Liver (tissue), 9 donors: ENCODE results near the gene BCAR1. TPM values are rescaled to one million over a fixed set of nuclear protein-coding genes. Genes with fewer than 3 reads are reported as not detected.

Source experiments
- DNase-seq: peaks from one replicate; pipeline ENCODE4 v3.0.0-alpha.2; 2017; ENCODE audit warnings: low spot score
- H3K27ac ChIP-seq, 2 donors: one replicate each; pipeline ENCODE4 v1.7.0; 2013; ENCODE audit warnings: inconsistent platforms in 2 of 2, low read length in 2 of 2, control low read depth in 1 of 2, low read depth in 1 of 2, mild to moderate bottlenecking in 1 of 2
- H3K27me3 ChIP-seq, 4 donors: one replicate each; pipeline versions ENCODE4 v1.6.1 to v1.7.0; 2013; ENCODE audit warnings: low read length in 3 of 4, inconsistent platforms in 1 of 4, mild to moderate bottlenecking in 1 of 4, moderate library complexity in 1 of 4; ENCODE audit not compliant: control insufficient read depth in 4 of 4, insufficient read depth in 4 of 4
- H3K36me3 ChIP-seq, 4 donors: one replicate each; pipeline versions ENCODE4 v1.6.1 to v1.7.0; 2013; ENCODE audit warnings: low read length in 3 of 4, mild to moderate bottlenecking in 3 of 4, low read depth in 1 of 4, moderate library complexity in 1 of 4; ENCODE audit not compliant: control insufficient read depth in 4 of 4, insufficient read depth in 3 of 4
- H3K4me1 ChIP-seq, 4 donors: one replicate each; pipeline versions ENCODE4 v1.6.1 to v1.7.0; 2013; ENCODE audit warnings: low read length in 3 of 4, mild to moderate bottlenecking in 3 of 4, moderate library complexity in 1 of 4; ENCODE audit not compliant: control insufficient read depth in 4 of 4, insufficient read depth in 4 of 4
- H3K4me3 ChIP-seq, 3 donors: one replicate each; pipeline versions ENCODE4 v1.6.1 to v1.7.0; 2013; ENCODE audit warnings: low read length in 3 of 3, control low read depth in 1 of 3, low read depth in 1 of 3, mild to moderate bottlenecking in 1 of 3
- H3K9ac ChIP-seq, 2 donors: one replicate each; pipeline ENCODE4 v1.7.0; 2013; ENCODE audit warnings: low read length in 2 of 2, mild to moderate bottlenecking in 2 of 2, moderate library complexity in 2 of 2, control low read depth in 1 of 2, low read depth in 1 of 2
- H3K9me3 ChIP-seq, 4 donors: one replicate each; pipeline versions ENCODE4 v1.6.1 to v1.7.0; 2013; ENCODE audit warnings: low read length in 3 of 4; ENCODE audit not compliant: control insufficient read depth in 4 of 4
- EGR1 ChIP-seq, 2 donors: IDR thresholded peaks; 2 replicates each; pipeline ENCODE4 v1.6.1; 2016 to 2018; ENCODE audit warnings: antibody characterized with exemption in 2 of 2, low read depth in 2 of 2
- FOXA1 ChIP-seq: IDR thresholded peaks from 2 replicates; pipeline ENCODE4 v1.6.1; 2016; ENCODE audit warnings: antibody characterized with exemption
- FOXA2 ChIP-seq: IDR thresholded peaks from 2 replicates; pipeline ENCODE4 v1.6.1; 2016; ENCODE audit warnings: antibody characterized with exemption
- HNF4A ChIP-seq, 2 donors: conservative IDR thresholded peaks; 2 replicates each; pipeline ENCODE4 v1.6.1; 2016; ENCODE audit warnings: antibody characterized with exemption in 2 of 2, mild to moderate bottlenecking in 2 of 2
- HNF4G ChIP-seq: IDR thresholded peaks from 2 replicates; pipeline ENCODE4 v1.6.1; 2016; ENCODE audit warnings: antibody characterized with exemption
- JUND ChIP-seq, 2 donors: IDR thresholded peaks; 2 replicates each; pipeline ENCODE4 v1.6.1; 2016; ENCODE audit warnings: antibody characterized with exemption in 2 of 2
- RAD21 ChIP-seq, 2 donors: IDR thresholded peaks; 2 replicates each; pipeline ENCODE4 v1.6.1; 2016; ENCODE audit warnings: antibody characterized with exemption in 2 of 2, mild to moderate bottlenecking in 2 of 2
- RXRA ChIP-seq, 2 donors: IDR thresholded peaks; 2 replicates each; pipeline ENCODE4 v1.6.1; 2017 to 2018; ENCODE audit warnings: antibody characterized with exemption in 2 of 2, mild to moderate bottlenecking in 1 of 2
- TAF1 ChIP-seq: conservative IDR thresholded peaks from 2 replicates; pipeline ENCODE4 v1.6.1; 2016; ENCODE audit warnings: antibody characterized with exemption, mild to moderate bottlenecking
- YY1 ChIP-seq: IDR thresholded peaks from 2 replicates; pipeline ENCODE4 v1.6.1; 2016; ENCODE audit warnings: antibody characterized with exemption, mild to moderate bottlenecking
- WGBS: extraction: QIAGEN DNeasy Blood & Tissue Kit; methylation state at CpG from one replicate; pipeline ENCODE4 v1.1.7; 2013; 5-methylcytosine and 5-hydroxymethylcytosine counted together
- polyA plus RNA-seq, 2 donors: library from polyadenylated mRNA; stranded (reverse) in 1 of 2; unstranded in 1 of 2; fragments of 200-250 nt in 1 of 2; fragments of >200 nt in 1 of 2; fragmentation: Nextera tagmentation in 1 of 2; extraction: Ambion mirVana in 1 of 2; gene quantifications; one replicate each; pipeline versions ENCODE4 v1.2.1 to v1.2.3, GENCODE V29; 2013 to 2015
- total RNA-seq, 2 donors: library from RNA; depleted of rRNA; stranded (reverse); fragments of >200 nt; gene quantifications; one replicate each; pipeline ENCODE4 v1.2.3, GENCODE V29; 2014
- TF ChIP-seq, protein P1 (sequence below): IDR thresholded peaks from 2 replicates; pipeline ENCODE4 v1.6.1; 2016; ENCODE audit warnings: antibody characterized with exemption
- TF ChIP-seq, protein P2 (sequence below): IDR thresholded peaks from 2 replicates; pipeline ENCODE4 v1.6.1; 2016; ENCODE audit warnings: antibody characterized with exemption, mild to moderate bottlenecking
- TF ChIP-seq, protein P3 (sequence below): IDR thresholded peaks from 2 replicates; pipeline ENCODE4 v1.6.1; 2016; ENCODE audit warnings: antibody characterized with exemption
- TF ChIP-seq, protein P4 (sequence below): IDR thresholded peaks from 2 replicates; pipeline ENCODE4 v1.6.1; 2016; ENCODE audit warnings: antibody characterized with exemption
- TF ChIP-seq, protein P5 (sequence below): fragments of 150-350 bp; IDR thresholded peaks from 2 replicates; pipeline ENCODE4 v1.5.1; 2017; ENCODE audit warnings: improper control_type of control experiment, low read depth, low read length; ENCODE audit not compliant: missing input control
- donor health status: healthy.
- donor health status: healthy.
- donor health status: healthy.
- donor health status: healthy.
- donor health status: healthy.

The BCAR1 gene
- total and polyA plus RNA-seq, 4 donors: 10.1 to 32.2 (median 20.2) TPM

DNA sequence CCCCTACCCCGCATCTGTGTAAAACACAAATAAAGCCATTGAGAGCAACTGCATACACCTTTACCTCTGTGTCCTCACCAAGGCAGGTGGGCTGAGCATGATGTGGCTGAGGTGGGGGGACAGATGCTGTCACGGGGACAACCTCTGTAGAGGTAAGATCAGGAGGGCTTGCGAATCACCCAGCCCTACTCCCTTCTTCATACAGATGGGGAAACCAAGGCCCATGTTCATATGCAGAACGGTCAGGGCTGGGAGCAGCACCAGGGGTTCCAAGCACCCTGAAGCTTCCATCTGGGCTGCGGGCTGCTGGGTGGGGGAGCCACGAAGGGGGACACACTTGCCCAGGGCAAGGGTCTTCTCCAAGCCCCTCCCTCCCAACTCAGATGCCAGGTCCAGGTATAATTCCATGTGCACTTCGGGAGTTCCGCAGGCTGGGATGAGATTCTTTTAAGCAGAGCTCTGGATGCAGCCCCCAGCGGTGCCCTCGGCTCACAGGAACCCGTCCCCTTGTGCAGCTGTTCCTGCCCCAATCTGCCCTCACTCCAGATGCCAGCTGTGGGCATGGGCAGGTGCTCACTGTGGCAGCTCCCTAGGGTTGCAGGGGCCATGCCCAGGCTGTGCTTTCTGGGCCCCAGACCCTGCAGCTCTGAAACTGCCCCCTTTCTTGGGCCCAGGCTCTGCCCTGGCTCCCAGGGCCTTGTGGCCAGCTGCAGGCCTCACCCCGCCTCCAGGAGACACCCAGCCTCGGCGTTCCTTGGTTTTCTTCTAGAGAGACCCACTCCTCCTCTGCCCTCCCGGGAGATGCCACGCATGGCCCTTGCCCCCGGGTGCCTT is 23.1 kb downstream of the BCAR1 start:
- Histone ChIP-seq H3K27me3 (no peaks in the 10 kb centered on the region), H3K27ac (no peak overlapping the region), H3K9me3 (no peaks in the 10 kb centered on the region), H3K9ac (no peak overlapping the region), H3K36me3 (peaks cover 3 to 17% (median 15%) of the 10 kb centered on the region in 4 donors), H3K4me3 (no peak overlapping the region), H3K4me1 (no peaks in the 10 kb centered on the region)
- no peak for TF ChIP-seq YY1
- no peak for TF ChIP-seq HNF4A (conservative IDR thresholded peaks at IDR 0.05)
- TF ChIP-seq, protein P1, sequence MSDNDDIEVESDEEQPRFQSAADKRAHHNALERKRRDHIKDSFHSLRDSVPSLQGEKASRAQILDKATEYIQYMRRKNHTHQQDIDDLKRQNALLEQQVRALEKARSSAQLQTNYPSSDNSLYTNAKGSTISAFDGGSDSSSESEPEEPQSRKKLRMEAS: no peak
- TF ChIP-seq JUND (IDR thresholded peaks at IDR 0.05): no peak
- TF ChIP-seq, protein P2, sequence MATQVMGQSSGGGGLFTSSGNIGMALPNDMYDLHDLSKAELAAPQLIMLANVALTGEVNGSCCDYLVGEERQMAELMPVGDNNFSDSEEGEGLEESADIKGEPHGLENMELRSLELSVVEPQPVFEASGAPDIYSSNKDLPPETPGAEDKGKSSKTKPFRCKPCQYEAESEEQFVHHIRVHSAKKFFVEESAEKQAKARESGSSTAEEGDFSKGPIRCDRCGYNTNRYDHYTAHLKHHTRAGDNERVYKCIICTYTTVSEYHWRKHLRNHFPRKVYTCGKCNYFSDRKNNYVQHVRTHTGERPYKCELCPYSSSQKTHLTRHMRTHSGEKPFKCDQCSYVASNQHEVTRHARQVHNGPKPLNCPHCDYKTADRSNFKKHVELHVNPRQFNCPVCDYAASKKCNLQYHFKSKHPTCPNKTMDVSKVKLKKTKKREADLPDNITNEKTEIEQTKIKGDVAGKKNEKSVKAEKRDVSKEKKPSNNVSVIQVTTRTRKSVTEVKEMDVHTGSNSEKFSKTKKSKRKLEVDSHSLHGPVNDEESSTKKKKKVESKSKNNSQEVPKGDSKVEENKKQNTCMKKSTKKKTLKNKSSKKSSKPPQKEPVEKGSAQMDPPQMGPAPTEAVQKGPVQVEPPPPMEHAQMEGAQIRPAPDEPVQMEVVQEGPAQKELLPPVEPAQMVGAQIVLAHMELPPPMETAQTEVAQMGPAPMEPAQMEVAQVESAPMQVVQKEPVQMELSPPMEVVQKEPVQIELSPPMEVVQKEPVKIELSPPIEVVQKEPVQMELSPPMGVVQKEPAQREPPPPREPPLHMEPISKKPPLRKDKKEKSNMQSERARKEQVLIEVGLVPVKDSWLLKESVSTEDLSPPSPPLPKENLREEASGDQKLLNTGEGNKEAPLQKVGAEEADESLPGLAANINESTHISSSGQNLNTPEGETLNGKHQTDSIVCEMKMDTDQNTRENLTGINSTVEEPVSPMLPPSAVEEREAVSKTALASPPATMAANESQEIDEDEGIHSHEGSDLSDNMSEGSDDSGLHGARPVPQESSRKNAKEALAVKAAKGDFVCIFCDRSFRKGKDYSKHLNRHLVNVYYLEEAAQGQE: no peak
- TF ChIP-seq, protein P3, sequence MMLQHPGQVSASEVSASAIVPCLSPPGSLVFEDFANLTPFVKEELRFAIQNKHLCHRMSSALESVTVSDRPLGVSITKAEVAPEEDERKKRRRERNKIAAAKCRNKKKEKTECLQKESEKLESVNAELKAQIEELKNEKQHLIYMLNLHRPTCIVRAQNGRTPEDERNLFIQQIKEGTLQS: no peak
- TF ChIP-seq TAF1: no peak
- TF ChIP-seq FOXA1: no peak
- no peak for TF ChIP-seq RXRA (IDR thresholded peaks at IDR 0.05)
- no peak for TF ChIP-seq EGR1 (IDR thresholded peaks at IDR 0.05; ENCODE audit: low read depth in 2 of 2)
- no peak for TF ChIP-seq RAD21 (IDR thresholded peaks at IDR 0.05)
- TF ChIP-seq HNF4G: no peak
- TF ChIP-seq FOXA2: no peak
- TF ChIP-seq, protein P4, sequence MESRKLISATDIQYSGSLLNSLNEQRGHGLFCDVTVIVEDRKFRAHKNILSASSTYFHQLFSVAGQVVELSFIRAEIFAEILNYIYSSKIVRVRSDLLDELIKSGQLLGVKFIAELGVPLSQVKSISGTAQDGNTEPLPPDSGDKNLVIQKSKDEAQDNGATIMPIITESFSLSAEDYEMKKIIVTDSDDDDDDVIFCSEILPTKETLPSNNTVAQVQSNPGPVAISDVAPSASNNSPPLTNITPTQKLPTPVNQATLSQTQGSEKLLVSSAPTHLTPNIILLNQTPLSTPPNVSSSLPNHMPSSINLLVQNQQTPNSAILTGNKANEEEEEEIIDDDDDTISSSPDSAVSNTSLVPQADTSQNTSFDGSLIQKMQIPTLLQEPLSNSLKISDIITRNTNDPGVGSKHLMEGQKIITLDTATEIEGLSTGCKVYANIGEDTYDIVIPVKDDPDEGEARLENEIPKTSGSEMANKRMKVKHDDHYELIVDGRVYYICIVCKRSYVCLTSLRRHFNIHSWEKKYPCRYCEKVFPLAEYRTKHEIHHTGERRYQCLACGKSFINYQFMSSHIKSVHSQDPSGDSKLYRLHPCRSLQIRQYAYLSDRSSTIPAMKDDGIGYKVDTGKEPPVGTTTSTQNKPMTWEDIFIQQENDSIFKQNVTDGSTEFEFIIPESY: no peak
- TF ChIP-seq, protein P5, sequence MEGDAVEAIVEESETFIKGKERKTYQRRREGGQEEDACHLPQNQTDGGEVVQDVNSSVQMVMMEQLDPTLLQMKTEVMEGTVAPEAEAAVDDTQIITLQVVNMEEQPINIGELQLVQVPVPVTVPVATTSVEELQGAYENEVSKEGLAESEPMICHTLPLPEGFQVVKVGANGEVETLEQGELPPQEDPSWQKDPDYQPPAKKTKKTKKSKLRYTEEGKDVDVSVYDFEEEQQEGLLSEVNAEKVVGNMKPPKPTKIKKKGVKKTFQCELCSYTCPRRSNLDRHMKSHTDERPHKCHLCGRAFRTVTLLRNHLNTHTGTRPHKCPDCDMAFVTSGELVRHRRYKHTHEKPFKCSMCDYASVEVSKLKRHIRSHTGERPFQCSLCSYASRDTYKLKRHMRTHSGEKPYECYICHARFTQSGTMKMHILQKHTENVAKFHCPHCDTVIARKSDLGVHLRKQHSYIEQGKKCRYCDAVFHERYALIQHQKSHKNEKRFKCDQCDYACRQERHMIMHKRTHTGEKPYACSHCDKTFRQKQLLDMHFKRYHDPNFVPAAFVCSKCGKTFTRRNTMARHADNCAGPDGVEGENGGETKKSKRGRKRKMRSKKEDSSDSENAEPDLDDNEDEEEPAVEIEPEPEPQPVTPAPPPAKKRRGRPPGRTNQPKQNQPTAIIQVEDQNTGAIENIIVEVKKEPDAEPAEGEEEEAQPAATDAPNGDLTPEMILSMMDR: no peak
- 90% methylated on average over 17 of the region's 17 CpGs for WGBS
- no peak for DNase-seq
